Activated gamma-delta T cell (primary cell): Measurements from ENCODE around the gene LMCD1.

ENCODE experiments used
- DNase-seq: peaks from one replicate; lab custom pipeline; 2025; lab: John Stamatoyannopoulos, UW

LMCD1 gene

DNA sequence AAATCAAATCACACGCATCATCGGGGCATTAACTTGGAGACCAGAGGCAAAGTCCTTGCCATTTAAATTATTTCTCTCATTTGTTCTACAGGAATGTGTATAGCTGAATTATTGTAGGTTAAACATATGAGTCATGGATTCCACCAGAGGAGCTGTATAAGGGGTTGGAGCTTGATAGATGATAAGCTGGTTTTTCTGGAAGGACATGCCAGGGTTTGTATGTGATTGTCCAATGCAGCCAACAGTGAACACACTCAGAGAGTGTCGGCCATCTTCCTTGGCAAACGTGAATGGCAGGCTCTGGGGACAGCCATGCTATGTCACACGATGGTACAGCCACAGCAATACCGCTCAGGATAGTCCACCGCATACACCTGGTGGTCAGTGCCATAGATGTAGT is 117.9 kb downstream of the LMCD1 start:
- no peak for DNase-seq

DNA sequence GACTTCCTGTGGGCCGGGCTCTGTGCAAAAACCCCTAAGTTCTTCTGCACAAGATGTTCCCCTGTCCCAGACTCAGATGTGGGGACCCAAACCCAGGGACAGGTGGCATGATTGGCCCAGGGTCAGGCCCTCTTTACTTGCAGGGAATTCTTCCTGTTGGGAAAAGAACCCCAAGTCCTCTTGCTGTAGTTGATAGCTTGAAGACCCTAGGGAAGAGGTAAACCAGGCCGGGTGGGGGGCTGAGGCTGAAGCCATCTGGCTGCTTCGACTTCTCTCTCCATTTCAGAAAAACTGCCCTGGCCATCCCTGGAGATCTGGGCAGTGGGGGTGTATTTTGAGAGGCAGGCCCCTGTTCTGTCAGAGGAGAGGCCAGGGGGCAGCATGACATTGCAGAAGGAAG is 119.5 kb downstream of the LMCD1 start:
- no peak for DNase-seq

DNA sequence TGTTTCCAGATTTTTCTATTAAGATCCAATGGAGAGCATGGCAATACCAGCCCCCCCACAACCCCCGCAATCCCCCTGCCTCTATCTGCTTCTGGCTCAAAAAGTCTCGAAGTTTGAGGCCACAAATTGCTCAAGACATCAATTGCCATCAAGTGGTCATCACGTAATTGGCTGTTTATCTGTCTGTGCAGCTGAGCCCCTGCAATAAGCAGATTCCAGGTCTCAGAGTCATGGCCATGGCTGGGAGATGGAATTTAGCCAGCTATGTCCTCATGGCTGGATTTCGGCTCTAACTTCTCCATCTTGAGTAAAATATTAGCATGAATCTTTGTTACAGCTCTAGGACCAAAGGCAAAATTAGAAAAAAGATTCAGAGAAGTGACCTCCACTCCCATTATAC is 120.2 kb downstream of the LMCD1 start:
- no peak for DNase-seq

DNA sequence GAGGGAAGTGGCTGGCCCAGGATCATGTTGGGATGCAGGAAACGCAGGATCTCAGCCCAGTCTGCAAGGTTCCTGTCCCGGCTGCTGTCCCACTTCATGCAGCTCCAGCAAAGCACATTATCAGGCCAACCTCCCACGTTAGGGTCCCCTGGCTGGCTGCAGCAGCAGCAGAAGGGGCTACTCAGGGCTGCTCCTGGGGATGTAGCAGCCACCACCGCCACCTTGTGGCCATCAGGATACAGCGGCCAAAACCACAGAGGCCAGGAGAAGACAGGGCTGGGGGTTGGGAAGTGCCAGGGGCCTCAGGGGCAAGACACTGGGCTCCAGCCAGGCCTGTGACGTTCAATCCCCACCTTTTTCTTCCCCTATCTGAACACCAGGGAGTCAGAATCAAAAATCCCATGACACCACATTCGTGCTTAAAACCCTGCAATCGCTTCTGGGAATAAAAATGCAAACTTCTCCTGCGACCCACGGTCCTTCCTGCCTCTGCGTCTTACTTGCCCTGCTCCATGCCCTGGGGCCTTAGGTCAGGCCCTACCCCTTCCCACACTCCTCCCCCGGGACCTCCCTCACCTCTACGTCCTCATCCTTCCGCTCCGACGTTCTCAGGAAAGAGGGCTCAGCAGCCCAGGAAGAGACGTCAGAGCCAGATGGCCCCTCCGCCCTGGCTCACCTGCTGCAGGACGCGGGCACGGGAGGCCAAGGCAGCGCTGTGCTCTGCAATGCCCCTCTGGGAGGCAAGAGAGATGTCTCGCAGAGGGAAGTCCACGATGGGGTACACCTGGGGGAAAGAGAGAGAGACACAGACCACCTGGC is 121.5 kb downstream of the LMCD1 start:
- no peak for DNase-seq

DNA sequence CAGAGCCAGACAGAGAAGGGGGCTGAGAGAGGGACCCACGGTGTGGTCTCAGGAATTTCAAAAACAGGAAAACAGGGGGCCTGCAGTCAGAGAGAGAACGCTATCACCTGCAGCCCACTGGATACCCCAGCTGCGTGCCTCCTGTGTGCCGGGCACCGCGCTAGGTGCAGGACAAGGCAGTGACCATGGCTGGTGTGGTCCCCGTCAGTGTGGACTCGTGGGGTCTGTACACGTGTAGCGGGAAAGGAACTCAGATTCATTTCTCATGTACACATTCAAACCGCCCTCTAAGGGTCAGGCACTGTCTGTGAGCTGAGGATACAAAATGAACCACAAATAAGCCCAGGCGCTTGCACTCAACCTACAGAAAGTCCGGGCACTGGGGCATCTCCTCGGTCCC is 122.1 kb downstream of the LMCD1 start:
- DNase-seq = no peak
